Body of pancreas (tissue), 4 donors: ENCODE data around the gene C2orf81. TPM values are rescaled to one million over a fixed set of nuclear protein-coding genes. Genes with fewer than 3 reads are reported as not detected.

Source experiments
- ATAC-seq: fragments of 150-250 bp; one replicate; pipeline ENCODE4 v1.9.1; 2016
- DNase-seq, 4 donors: peaks; one replicate each; pipeline ENCODE4 v3.0.0-alpha.2; 2019
- H3K27ac ChIP-seq, 4 donors: fragments of 200-600 bp; sonication (generic); 1 replicate in 3 of 4; 2 replicates in 1 of 4; pipeline versions ENCODE4 v1.5.1 to v1.6.1; 2016 to 2019; ENCODE audit warnings: mild to moderate bottlenecking in 1 of 4, mixed read lengths in 1 of 4, moderate library complexity in 1 of 4
- H3K27me3 ChIP-seq, 2 donors: fragments of 200-600 bp; sonication (generic); one replicate each; pipeline ENCODE4 v1.6.0; 2016; ENCODE audit warnings: mild to moderate bottlenecking in 1 of 2
- H3K36me3 ChIP-seq, 2 donors: fragments of 200-600 bp; sonication (generic); replicated peaks in 1 of 2; 2 replicates each; pipeline ENCODE4 v1.5.1; 2016; ENCODE audit warnings: low read depth in 2 of 2; ENCODE audit not compliant: insufficient read depth in 1 of 2
- H3K4me1 ChIP-seq: fragments of 200-600 bp; sonication (generic); one replicate; pipeline ENCODE4 v1.6.0; 2016
- H3K4me3 ChIP-seq, 2 donors: fragments of 200-600 bp; sonication (generic); 1 replicate in 1 of 2; 2 replicates in 1 of 2; pipeline ENCODE4 v1.5.1; 2016 to 2019
- H3K9me3 ChIP-seq, 3 donors: fragments of 200-600 bp; sonication (generic); 1 replicate in 2 of 3; 2 replicates in 1 of 3; pipeline ENCODE4 v1.5.1; 2016
- POLR2A ChIP-seq, 3 donors: fragments of 450-650 bp; IDR thresholded peaks; one replicate each; pipeline ENCODE4 v1.6.1; 2016; ENCODE audit warnings: antibody characterized with exemption in 3 of 3, mild to moderate bottlenecking in 2 of 3
- WGBS, 2 donors: methylation state at CpG; one replicate each; pipeline ENCODE4 v1.1.5; 2017; 5-methylcytosine and 5-hydroxymethylcytosine counted together
- intact Hi-C: fragments of 100-400 bp; cut with DNase I; formaldehyde crosslinking; loops from one replicate; pipeline ENCODE4 v1.15.1; 2023
- total RNA-seq, 2 donors: library from RNA; depleted of rRNA; stranded (reverse); fragments of >200 nt; gene quantifications; one replicate each; pipeline ENCODE4 v1.1.0, GENCODE V29; 2016
- TF ChIP-seq, protein P1 (sequence below), 7 experiments: fragments of 450-650 bp in 4 of 7; fragments of 200-600 bp in 3 of 7; sonication (generic) in 3 of 7; IDR thresholded peaks; one replicate each; pipeline ENCODE4 v1.5.1; 2016 to 2019; ENCODE audit warnings: antibody characterized with exemption in 7 of 7

The C2orf81 gene
- total RNA-seq, 2 donors from 2014 or later = 0.33 to 1.6 TPM

- ATAC-seq = no peak
- no peak for DNase-seq
- 69 to 73% methylated on average over 3 of the region's 3 CpGs for WGBS, 2 donors
- H3K9me3 ChIP-seq = no peaks in the 10 kb centered on the region
- H3K27me3 ChIP-seq = no peaks in the 10 kb centered on the region
- intact Hi-C loops = no loop called here
- H3K27ac ChIP-seq = no peak overlapping the region
- no peaks in the 10 kb centered on the region for H3K36me3 ChIP-seq
- peaks cover 28% of the 10 kb centered on the region for H3K4me1 ChIP-seq
- TF ChIP-seq POLR2A (IDR thresholded peaks at IDR 0.05) = no peak
- TF ChIP-seq, protein P1, sequence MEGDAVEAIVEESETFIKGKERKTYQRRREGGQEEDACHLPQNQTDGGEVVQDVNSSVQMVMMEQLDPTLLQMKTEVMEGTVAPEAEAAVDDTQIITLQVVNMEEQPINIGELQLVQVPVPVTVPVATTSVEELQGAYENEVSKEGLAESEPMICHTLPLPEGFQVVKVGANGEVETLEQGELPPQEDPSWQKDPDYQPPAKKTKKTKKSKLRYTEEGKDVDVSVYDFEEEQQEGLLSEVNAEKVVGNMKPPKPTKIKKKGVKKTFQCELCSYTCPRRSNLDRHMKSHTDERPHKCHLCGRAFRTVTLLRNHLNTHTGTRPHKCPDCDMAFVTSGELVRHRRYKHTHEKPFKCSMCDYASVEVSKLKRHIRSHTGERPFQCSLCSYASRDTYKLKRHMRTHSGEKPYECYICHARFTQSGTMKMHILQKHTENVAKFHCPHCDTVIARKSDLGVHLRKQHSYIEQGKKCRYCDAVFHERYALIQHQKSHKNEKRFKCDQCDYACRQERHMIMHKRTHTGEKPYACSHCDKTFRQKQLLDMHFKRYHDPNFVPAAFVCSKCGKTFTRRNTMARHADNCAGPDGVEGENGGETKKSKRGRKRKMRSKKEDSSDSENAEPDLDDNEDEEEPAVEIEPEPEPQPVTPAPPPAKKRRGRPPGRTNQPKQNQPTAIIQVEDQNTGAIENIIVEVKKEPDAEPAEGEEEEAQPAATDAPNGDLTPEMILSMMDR (IDR thresholded peaks at IDR 0.05) = no peak
- no peak overlapping the region for H3K4me3 ChIP-seq
Observed at GRCh38 chr2:74416778-74417177, 4.6 kb downstream of the C2orf81 start.

DNA sequence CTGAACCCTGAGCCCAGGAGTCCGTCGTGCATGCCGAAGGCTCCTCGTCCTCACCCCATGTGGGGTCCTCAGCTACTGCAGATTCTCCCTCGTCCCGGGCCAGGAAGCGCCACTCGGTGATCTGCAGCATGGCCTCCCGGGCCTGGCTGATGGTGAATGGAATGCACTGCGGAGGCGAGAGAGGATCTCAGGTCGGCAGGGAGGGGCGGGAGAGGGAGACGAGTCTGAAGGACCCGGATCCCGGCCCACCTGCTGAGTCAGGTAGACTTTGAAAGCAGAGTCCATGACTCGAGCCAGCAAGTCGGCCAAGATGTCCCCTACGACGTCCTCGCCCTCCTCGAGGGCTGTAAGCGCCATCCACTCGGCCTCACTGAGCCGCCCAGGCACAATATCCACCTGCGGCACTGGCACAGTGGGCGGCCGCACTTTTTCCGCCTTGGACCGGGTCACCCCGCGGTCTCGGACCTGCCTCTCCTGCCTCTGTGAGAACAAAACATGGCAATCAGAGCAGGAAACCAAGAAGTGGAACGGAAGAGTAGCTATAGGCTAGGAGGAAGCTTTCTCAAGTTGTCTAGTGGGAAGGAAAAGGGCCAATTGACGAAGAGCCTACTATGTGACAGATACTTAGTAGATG, 5.5 kb downstream of the C2orf81 start:
- H3K4me3 ChIP-seq = no peak overlapping the region
- H3K4me1 ChIP-seq = peaks cover 22% of the 10 kb centered on the region
- no peaks in the 10 kb centered on the region for H3K36me3 ChIP-seq
- H3K27ac ChIP-seq = no peak overlapping the region
- no peaks in the 10 kb centered on the region for H3K27me3 ChIP-seq
- WGBS, 2 donors = 37 to 62% methylated on average over 25 to 34 of the region's 35 CpGs
- ATAC-seq (peak; percentile 24), DNase-seq (no peak)
- TF ChIP-seq, protein P1 (IDR thresholded peaks at IDR 0.05) = no peak
- TF ChIP-seq POLR2A (IDR thresholded peaks at IDR 0.05) = no peak
- intact Hi-C loops = no loop called here
- no peaks in the 10 kb centered on the region for H3K9me3 ChIP-seq

DNA sequence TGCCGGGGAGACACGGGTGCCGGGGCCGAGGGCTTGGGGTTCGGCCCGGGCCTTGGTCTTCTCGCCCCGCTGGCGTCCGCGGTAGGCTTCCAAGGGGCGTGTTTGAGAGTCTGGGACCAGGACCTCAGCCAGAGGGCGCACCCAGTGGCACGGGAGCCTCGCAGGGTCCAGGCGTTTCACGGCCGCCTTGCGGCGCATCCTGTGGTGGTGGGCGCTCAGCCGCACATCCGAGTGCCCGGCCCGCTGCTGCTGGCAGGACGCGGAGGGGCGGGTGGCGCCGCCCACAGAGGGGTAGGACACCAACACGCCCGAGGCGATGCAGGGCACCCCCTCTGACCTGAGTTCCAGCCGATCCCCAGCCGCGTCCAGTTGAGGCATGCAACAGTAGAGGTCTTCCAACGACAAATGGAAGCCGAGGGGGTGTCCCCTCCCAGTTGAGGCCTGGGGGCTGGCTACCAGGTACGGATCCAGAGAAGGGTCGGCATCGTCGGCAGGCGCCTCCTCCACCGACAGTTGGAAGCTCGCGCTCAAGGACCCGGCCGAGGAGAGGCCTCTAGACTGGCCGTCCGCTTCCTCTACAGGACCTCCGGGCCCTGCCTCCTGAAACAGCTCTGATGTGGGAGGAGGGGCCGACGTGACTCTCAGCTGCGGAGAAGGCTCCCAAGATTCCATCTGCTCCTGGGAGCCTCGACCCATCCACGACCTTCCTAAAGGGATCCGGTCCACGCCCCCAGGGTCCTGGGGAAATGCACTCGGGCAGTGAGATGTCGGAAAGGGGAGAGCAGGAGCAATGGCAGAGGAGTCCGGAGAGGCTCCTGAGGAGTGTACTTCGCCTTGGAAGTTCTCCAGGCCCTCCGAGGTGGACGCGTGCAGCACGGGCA, 6.3 kb downstream of the C2orf81 start:
- peak; percentile 62 for ATAC-seq
- no peak overlapping the region for H3K4me3 ChIP-seq
- H3K9me3 ChIP-seq = no peaks in the 10 kb centered on the region
- peaks cover 16% of the 10 kb centered on the region for H3K4me1 ChIP-seq
- peak in 1 of 3 donors; percentile 17 for TF ChIP-seq POLR2A (IDR thresholded peaks at IDR 0.05)
- TF ChIP-seq, protein P1 (IDR thresholded peaks at IDR 0.05) = peak in 5 of 7 experiments; percentile 26 to 58 (median 42)
- H3K27ac ChIP-seq = no peak overlapping the region
- 8 to 36% methylated on average over 5 to 66 of the region's 66 CpGs for WGBS, 2 donors
- no peaks in the 10 kb centered on the region for H3K27me3 ChIP-seq
- H3K36me3 ChIP-seq = no peaks in the 10 kb centered on the region
- intact Hi-C loops = no loop called here
- peak; percentile 38 to 70 (median 57) for DNase-seq

GRCh38 chr2:74414441-74414840, 7.0 kb downstream of the C2orf81 start:
- H3K27me3 ChIP-seq = no peaks in the 10 kb centered on the region
- 63 to 65% methylated on average over 14 to 19 of the region's 19 CpGs for WGBS, 2 donors
- ATAC-seq (peak; percentile 5), DNase-seq (no peak)
- no peak overlapping the region for H3K4me3 ChIP-seq
- H3K4me1 ChIP-seq = peaks cover 16% of the 10 kb centered on the region
- H3K36me3 ChIP-seq = no peaks in the 10 kb centered on the region
- no peak for TF ChIP-seq POLR2A (IDR thresholded peaks at IDR 0.05)
- TF ChIP-seq, protein P1 (IDR thresholded peaks at IDR 0.05) = no peak
- intact Hi-C loops = no loop called here
- no peak overlapping the region for H3K27ac ChIP-seq
- no peaks in the 10 kb centered on the region for H3K9me3 ChIP-seq
